Measurements from ENCODE around the gene PIGT. TPM values are rescaled to one million over a fixed set of nuclear protein-coding genes. Genes with fewer than 3 reads are reported as not detected.

The PIGT gene
- total and polyA plus RNA-seq, 5 donors from 2014 or later, result 80.3 to 137 (median 93.1) TPM

GRCh38 chr20:45408646-45409213 is 7.2 kb upstream of the PIGT start:
- Histone ChIP-seq H3K4me1 (ENCODE audit: control insufficient read depth, insufficient read depth, low read length, poor library complexity, severe bottlenecking) (peaks cover 23% of the 10 kb centered on the region), H3K27me3 (ENCODE audit: control insufficient read depth, insufficient read depth, low read length) (no peaks in the 10 kb centered on the region), H3K27ac (ENCODE audit: insufficient read depth, low read length, poor library complexity, severe bottlenecking) (no peak overlapping the region), H3K4me3 (ENCODE audit: low read depth, low read length) (no peak overlapping the region), H3K9me3 (ENCODE audit: control insufficient read depth in 2 of 2, low read length in 2 of 2) (no peaks in the 10 kb centered on the region), H3K36me3 (ENCODE audit: control insufficient read depth, insufficient read depth, low read length) (peaks cover 5% of the 10 kb centered on the region)
- H3K4me1 Mint-ChIP-seq, result peaks cover 0 to 23% (median 5%) of the 10 kb centered on the region in 4 donors
- H3K9me3 Mint-ChIP-seq, result no peaks in the 10 kb centered on the region
- no peak for DNase-seq
- peaks cover 6% of the 10 kb centered on the region for H3K36me3 Mint-ChIP-seq
- peak overlapping the region in 2 of 3 donors; percentile 76 to 80 for H3K27ac Mint-ChIP-seq
- H3K27me3 Mint-ChIP-seq, result no peaks in the 10 kb centered on the region
- peak overlapping the region; percentile 43 to 76 (median 52) for H3K4me3 Mint-ChIP-seq
- no peak for ATAC-seq (ENCODE audit: low read depth in 2 of 2)

DNA sequence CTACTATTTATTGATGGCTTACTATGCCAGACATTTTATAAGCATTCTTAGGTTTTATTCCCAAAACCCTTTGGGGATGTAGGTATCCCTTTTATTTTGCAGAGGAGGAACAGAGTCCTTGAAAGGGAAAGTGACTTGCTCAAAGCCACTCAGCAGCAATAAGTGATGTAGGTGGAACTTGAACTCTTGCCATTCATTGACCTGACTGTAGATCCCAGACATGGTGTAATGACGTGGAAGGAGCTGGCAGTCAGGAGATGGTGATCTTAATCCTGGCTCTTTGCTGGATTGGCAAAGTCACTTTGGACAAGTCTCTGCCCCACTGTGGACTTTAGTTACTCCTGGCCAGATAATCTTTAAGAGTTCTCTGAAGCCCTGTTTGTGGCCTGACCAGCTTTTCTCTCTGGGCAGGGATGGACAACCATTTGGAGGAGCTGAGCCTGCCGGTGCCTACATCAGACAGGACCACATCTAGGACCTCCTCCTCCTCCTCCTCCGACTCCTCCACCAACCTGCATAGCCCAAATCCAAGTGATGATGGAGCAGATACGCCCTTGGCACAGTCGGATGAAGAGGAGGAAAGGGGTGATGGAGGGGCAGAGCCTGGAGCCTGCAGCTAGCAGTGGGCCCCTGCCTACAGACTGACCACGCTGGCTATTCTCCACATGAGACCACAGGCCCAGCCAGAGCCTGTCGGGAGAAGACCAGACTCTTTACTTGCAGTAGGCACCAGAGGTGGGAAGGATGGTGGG is 6.2 kb upstream of the PIGT start:
- DNase-seq, result no peak
- Histone ChIP-seq H3K4me3 (ENCODE audit: low read depth, low read length) (no peak overlapping the region), H3K27ac (ENCODE audit: insufficient read depth, low read length, poor library complexity, severe bottlenecking) (no peak overlapping the region), H3K9me3 (ENCODE audit: control insufficient read depth in 2 of 2, low read length in 2 of 2) (no peaks in the 10 kb centered on the region), H3K36me3 (ENCODE audit: control insufficient read depth, insufficient read depth, low read length) (peaks cover 5% of the 10 kb centered on the region), H3K27me3 (ENCODE audit: control insufficient read depth, insufficient read depth, low read length) (no peaks in the 10 kb centered on the region), H3K4me1 (ENCODE audit: control insufficient read depth, insufficient read depth, low read length, poor library complexity, severe bottlenecking) (peaks cover 23% of the 10 kb centered on the region)
- peaks cover 0 to 21% (median 8%) of the 10 kb centered on the region in 4 donors for H3K4me1 Mint-ChIP-seq
- H3K36me3 Mint-ChIP-seq, result peaks cover 6% of the 10 kb centered on the region
- H3K27ac Mint-ChIP-seq, result peak overlapping the region in 1 of 3 donors; percentile 48
- no peak for ATAC-seq (ENCODE audit: low read depth in 2 of 2)
- no peaks in the 10 kb centered on the region for H3K9me3 Mint-ChIP-seq
- peak overlapping the region in 1 of 4 donors; percentile 76 for H3K4me3 Mint-ChIP-seq
- no peaks in the 10 kb centered on the region for H3K27me3 Mint-ChIP-seq

DNA sequence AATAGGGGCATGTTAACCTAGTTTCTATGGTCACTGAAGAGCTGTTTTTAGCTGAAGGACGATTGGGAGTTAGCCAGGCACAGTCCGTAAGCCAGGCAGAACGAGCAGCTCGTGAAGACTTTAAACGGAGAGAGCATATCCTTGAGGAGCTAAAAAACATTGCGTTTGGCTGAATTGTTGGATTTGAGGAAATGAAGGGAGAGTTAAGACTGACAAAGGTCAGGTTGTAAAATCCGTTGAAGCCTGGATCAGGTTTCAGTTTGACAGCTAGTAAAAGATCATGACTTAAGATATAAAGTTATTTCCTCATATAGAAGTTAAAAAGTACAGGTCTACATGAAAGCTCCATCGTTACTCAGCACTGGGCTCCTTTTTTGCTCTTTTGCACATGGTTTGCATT is 5.1 kb upstream of the PIGT start:
- H3K36me3 ChIP-seq (ENCODE audit: control insufficient read depth, insufficient read depth, low read length), result peaks cover 5% of the 10 kb centered on the region
- no peaks in the 10 kb centered on the region for H3K9me3 ChIP-seq (ENCODE audit: control insufficient read depth in 2 of 2, low read length in 2 of 2)
- peak overlapping the region in 1 of 4 donors; percentile 21 for H3K4me3 Mint-ChIP-seq
- no peaks in the 10 kb centered on the region for H3K27me3 Mint-ChIP-seq
- no peaks in the 10 kb centered on the region for H3K27me3 ChIP-seq (ENCODE audit: control insufficient read depth, insufficient read depth, low read length)
- ATAC-seq (ENCODE audit: low read depth in 2 of 2) (no peak), DNase-seq (no peak)
- H3K4me1 ChIP-seq (ENCODE audit: control insufficient read depth, insufficient read depth, low read length, poor library complexity, severe bottlenecking), result peaks cover 21% of the 10 kb centered on the region
- peaks cover 6% of the 10 kb centered on the region for H3K36me3 Mint-ChIP-seq
- H3K27ac Mint-ChIP-seq, result no peak overlapping the region
- H3K9me3 Mint-ChIP-seq, result no peaks in the 10 kb centered on the region
- H3K4me3 ChIP-seq (ENCODE audit: low read depth, low read length), result no peak overlapping the region
- peaks cover 11 to 25% (median 14%) of the 10 kb centered on the region in 4 donors for H3K4me1 Mint-ChIP-seq
- H3K27ac ChIP-seq (ENCODE audit: insufficient read depth, low read length, poor library complexity, severe bottlenecking), result peak overlapping the region; percentile 20

DNA sequence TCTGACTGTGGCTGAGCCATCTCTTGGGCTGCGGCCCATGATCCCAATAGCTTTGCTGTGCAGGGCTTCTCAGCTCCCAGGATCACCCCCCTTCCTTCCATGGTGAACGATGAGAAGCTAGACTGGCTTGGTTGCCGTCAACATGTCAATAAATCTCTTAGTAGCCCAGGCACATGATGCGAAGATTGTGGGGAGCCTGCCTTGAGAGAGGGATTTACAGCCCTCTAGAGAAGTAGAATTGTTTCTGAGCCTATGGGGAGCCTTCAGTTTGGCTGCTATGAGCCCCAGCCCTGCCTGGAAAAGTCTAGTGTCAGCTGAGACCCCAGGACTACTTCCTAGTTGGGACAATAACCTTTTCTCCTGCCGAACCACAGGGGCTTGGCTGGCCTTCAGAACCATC is 3.3 kb upstream of the PIGT start:
- DNase-seq (no peak), ATAC-seq (ENCODE audit: low read depth in 2 of 2) (no peak)
- peaks cover 16 to 35% (median 24%) of the 10 kb centered on the region in 4 donors for H3K4me1 Mint-ChIP-seq
- no peaks in the 10 kb centered on the region for H3K27me3 ChIP-seq (ENCODE audit: control insufficient read depth, insufficient read depth, low read length)
- no peak overlapping the region for H3K4me3 ChIP-seq (ENCODE audit: low read depth, low read length)
- H3K27me3 Mint-ChIP-seq, result no peaks in the 10 kb centered on the region
- H3K27ac ChIP-seq (ENCODE audit: insufficient read depth, low read length, poor library complexity, severe bottlenecking), result no peak overlapping the region
- H3K9me3 Mint-ChIP-seq, result no peaks in the 10 kb centered on the region
- no peaks in the 10 kb centered on the region for H3K9me3 ChIP-seq (ENCODE audit: control insufficient read depth in 2 of 2, low read length in 2 of 2)
- peaks cover 5% of the 10 kb centered on the region for H3K36me3 ChIP-seq (ENCODE audit: control insufficient read depth, insufficient read depth, low read length)
- peaks cover 21% of the 10 kb centered on the region for H3K4me1 ChIP-seq (ENCODE audit: control insufficient read depth, insufficient read depth, low read length, poor library complexity, severe bottlenecking)
- H3K27ac Mint-ChIP-seq, result peak overlapping the region in 1 of 3 donors; percentile 43
- H3K4me3 Mint-ChIP-seq, result peak overlapping the region in 1 of 4 donors; percentile 57
- peaks cover 6% of the 10 kb centered on the region for H3K36me3 Mint-ChIP-seq

- Mint-ChIP-seq H3K36me3 (peaks cover 9% of the 10 kb centered on the region), H3K27ac (no peak overlapping the region), H3K9me3 (no peaks in the 10 kb centered on the region), H3K27me3 (no peaks in the 10 kb centered on the region), H3K4me1 (peaks cover 25 to 36% (median 30%) of the 10 kb centered on the region in 4 donors), H3K4me3 (peak overlapping the region in 1 of 4 donors; percentile 79)
- peaks cover 29% of the 10 kb centered on the region for H3K4me1 ChIP-seq (ENCODE audit: control insufficient read depth, insufficient read depth, low read length, poor library complexity, severe bottlenecking)
- H3K36me3 ChIP-seq (ENCODE audit: control insufficient read depth, insufficient read depth, low read length), result peaks cover 8% of the 10 kb centered on the region
- no peak overlapping the region for H3K27ac ChIP-seq (ENCODE audit: insufficient read depth, low read length, poor library complexity, severe bottlenecking)
- DNase-seq (no peak), ATAC-seq (ENCODE audit: low read depth in 2 of 2) (no peak)
- no peaks in the 10 kb centered on the region for H3K27me3 ChIP-seq (ENCODE audit: control insufficient read depth, insufficient read depth, low read length)
- H3K9me3 ChIP-seq (ENCODE audit: control insufficient read depth in 2 of 2, low read length in 2 of 2), result no peaks in the 10 kb centered on the region
- no peak overlapping the region for H3K4me3 ChIP-seq (ENCODE audit: low read depth, low read length)
Observed at GRCh38 chr20:45413479-45413878, 2.5 kb upstream of the PIGT start.

DNA sequence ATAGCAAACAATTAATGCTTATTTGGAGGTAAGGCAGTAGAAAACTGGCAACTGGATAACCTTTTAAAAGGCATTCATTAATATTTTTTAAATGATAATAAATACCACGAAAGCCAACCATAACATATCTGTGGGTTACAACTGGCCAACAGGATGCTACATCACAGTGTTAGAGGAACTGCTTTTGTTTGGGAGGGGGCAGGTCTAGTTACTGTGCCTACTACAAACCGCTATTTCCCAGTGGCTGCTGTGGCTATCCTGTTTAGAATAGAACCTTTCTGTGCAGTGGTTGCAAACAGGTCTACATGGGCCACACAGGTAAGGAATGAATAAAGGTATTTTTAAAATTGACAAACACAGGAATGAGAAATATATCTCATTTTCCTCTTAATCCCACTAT is 976 bp downstream of the PIGT start:
- Histone ChIP-seq H3K27ac (ENCODE audit: insufficient read depth, low read length, poor library complexity, severe bottlenecking) (peak overlapping the region; percentile 89), H3K27me3 (ENCODE audit: control insufficient read depth, insufficient read depth, low read length) (no peaks in the 10 kb centered on the region), H3K9me3 (ENCODE audit: control insufficient read depth in 2 of 2, low read length in 2 of 2) (no peaks in the 10 kb centered on the region), H3K36me3 (ENCODE audit: control insufficient read depth, insufficient read depth, low read length) (peaks cover 37% of the 10 kb centered on the region), H3K4me3 (ENCODE audit: low read depth, low read length) (peak overlapping the region; percentile 95), H3K4me1 (ENCODE audit: control insufficient read depth, insufficient read depth, low read length, poor library complexity, severe bottlenecking) (peaks cover 38% of the 10 kb centered on the region)
- H3K4me1 Mint-ChIP-seq, result peaks cover 24 to 45% (median 31%) of the 10 kb centered on the region in 4 donors
- no peaks in the 10 kb centered on the region for H3K9me3 Mint-ChIP-seq
- DNase-seq (peak in 1 of 3 donors; percentile 35), ATAC-seq (ENCODE audit: low read depth in 2 of 2) (no peak)
- H3K4me3 Mint-ChIP-seq, result peak overlapping the region; percentile 92 to 100 (median 96)
- H3K36me3 Mint-ChIP-seq, result peaks cover 34% of the 10 kb centered on the region
- peak overlapping the region in 2 of 3 donors; percentile 98 to 99 for H3K27ac Mint-ChIP-seq
- H3K27me3 Mint-ChIP-seq, result no peaks in the 10 kb centered on the region

DNA sequence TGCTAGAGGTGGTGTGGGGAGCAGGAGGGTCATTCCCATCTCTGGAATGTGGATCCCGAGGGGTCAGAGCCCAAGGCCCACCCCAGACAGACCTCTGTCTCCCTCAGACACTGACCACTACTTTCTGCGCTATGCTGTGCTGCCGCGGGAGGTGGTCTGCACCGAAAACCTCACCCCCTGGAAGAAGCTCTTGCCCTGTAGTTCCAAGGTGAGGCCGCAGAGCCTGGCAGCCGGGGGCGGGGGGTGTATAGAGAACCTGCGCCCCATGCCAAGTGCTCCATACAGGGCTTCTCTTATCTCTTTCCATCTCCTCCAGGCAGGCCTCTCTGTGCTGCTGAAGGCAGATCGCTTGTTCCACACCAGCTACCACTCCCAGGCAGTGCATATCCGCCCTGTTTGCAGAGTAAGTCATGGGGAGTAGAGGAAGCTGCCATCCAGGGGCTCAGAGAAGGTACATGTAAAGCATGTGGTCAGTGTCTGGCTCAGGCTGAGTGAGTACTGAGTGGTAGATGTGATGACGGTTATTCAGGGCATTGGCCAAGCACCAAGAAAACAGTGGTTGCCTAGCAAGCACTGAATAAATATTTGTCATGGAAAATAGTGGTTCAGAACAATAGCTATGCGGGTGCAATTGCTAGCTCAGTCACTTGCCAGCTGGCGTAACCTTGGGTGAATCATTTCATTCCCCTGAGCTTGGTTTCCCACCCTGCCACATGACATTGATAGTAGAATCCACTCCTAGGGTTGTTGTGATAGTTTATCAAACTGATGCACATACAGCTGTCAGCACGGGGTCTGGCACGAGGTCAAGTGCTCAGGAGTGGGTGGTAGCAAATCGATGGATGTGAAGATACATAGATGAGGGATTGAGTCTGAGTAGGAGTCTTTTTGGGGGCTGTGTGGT is 3.5 kb downstream of the PIGT start:
- peaks cover 20 to 45% (median 31%) of the 10 kb centered on the region in 4 donors for H3K4me1 Mint-ChIP-seq
- H3K27me3 Mint-ChIP-seq, result no peaks in the 10 kb centered on the region
- no peaks in the 10 kb centered on the region for H3K9me3 Mint-ChIP-seq
- H3K4me3 ChIP-seq (ENCODE audit: low read depth, low read length), result no peak overlapping the region
- no peaks in the 10 kb centered on the region for H3K27me3 ChIP-seq (ENCODE audit: control insufficient read depth, insufficient read depth, low read length)
- H3K36me3 ChIP-seq (ENCODE audit: control insufficient read depth, insufficient read depth, low read length), result peaks cover 60% of the 10 kb centered on the region
- H3K27ac ChIP-seq (ENCODE audit: insufficient read depth, low read length, poor library complexity, severe bottlenecking), result no peak overlapping the region
- H3K4me3 Mint-ChIP-seq, result peak overlapping the region in 3 of 4 donors; percentile 33 to 83 (median 74)
- H3K9me3 ChIP-seq (ENCODE audit: control insufficient read depth in 2 of 2, low read length in 2 of 2), result no peaks in the 10 kb centered on the region
- peak overlapping the region in 1 of 3 donors; percentile 32 for H3K27ac Mint-ChIP-seq
- peaks cover 38% of the 10 kb centered on the region for H3K4me1 ChIP-seq (ENCODE audit: control insufficient read depth, insufficient read depth, low read length, poor library complexity, severe bottlenecking)
- DNase-seq (no peak), ATAC-seq (ENCODE audit: low read depth in 2 of 2) (no peak)
- H3K36me3 Mint-ChIP-seq, result peaks cover 44% of the 10 kb centered on the region
